Keratinocyte (primary cell): ENCODE results near the gene CEP78. TPM values are rescaled to one million over a fixed set of nuclear protein-coding genes. Genes with fewer than 3 reads are reported as not detected.

Source experiments
- DNase-seq: peaks from one replicate; pipeline ENCODE4 v3.0.0-alpha.2; 2011; ENCODE audit warnings: low read depth, missing footprints, low spot score
- FAIRE-seq: peaks from 2 replicates; lab custom pipeline; 2011; peaks lifted over from hg19 to GRCh38; lab: Jason Lieb, UNC
- H2AFZ ChIP-seq: 2 replicates; pipeline ENCODE4 v1.6.0; 2012; ENCODE audit warnings: low read length, control low read depth, inconsistent platforms; ENCODE audit not compliant: control insufficient read depth
- H3K27ac ChIP-seq: 2 replicates; pipeline ENCODE4 v1.5.1; 2011; ENCODE audit warnings: low read length; ENCODE audit not compliant: control insufficient read depth, insufficient read depth
- H3K27me3 ChIP-seq: 3 replicates; pipeline ENCODE4 v1.6.0; 2011; ENCODE audit warnings: low read length; ENCODE audit not compliant: control insufficient read depth, insufficient read depth; ENCODE audit errors: extremely low read depth
- H3K36me3 ChIP-seq, 2 experiments: 2 replicates in 1 of 2; 3 replicates in 1 of 2; pipeline ENCODE4 v1.5.1; 2011; ENCODE audit warnings: low read length in 2 of 2, mild to moderate bottlenecking in 1 of 2; ENCODE audit not compliant: control insufficient read depth in 2 of 2, insufficient read depth in 2 of 2; ENCODE audit errors: extremely low read depth in 1 of 2
- H3K4me1 ChIP-seq: 3 replicates; pipeline ENCODE4 v1.5.1; 2011; ENCODE audit warnings: low read length; ENCODE audit not compliant: control insufficient read depth, insufficient read depth; ENCODE audit errors: extremely low read depth
- H3K4me2 ChIP-seq: 3 replicates; pipeline ENCODE4 v1.6.0; 2011; ENCODE audit warnings: low read depth, low read length; ENCODE audit not compliant: control insufficient read depth, insufficient read depth; ENCODE audit errors: extremely low read depth
- H3K4me3 ChIP-seq, 3 experiments: fragments of 200-600 bp in 1 of 3; sonication (generic) in 1 of 3; 2 replicates in 2 of 3; 3 replicates in 1 of 3; pipeline ENCODE4 v1.5.1; 2011 to 2016; ENCODE audit warnings: low read length in 3 of 3, mild to moderate bottlenecking in 3 of 3, control low read depth in 2 of 3, inconsistent platforms in 1 of 3, low read depth in 1 of 3, mixed read lengths in 1 of 3, mixed run types in 1 of 3, moderate library complexity in 1 of 3; ENCODE audit not compliant: control insufficient read depth in 2 of 3, insufficient read depth in 2 of 3; ENCODE audit errors: extremely low read depth in 1 of 3
- H3K79me2 ChIP-seq: 2 replicates; pipeline ENCODE4 v1.6.0; 2012; ENCODE audit warnings: low read length; ENCODE audit not compliant: control insufficient read depth, insufficient read depth
- H3K9ac ChIP-seq: 3 replicates; pipeline ENCODE4 v1.6.0; 2011; ENCODE audit warnings: low read length; ENCODE audit not compliant: control insufficient read depth, insufficient read depth; ENCODE audit errors: extremely low read depth
- H3K9me1 ChIP-seq: 3 replicates; pipeline ENCODE4 v1.6.0; 2011; ENCODE audit warnings: low read length; ENCODE audit not compliant: control insufficient read depth, insufficient read depth; ENCODE audit errors: extremely low read depth
- H3K9me3 ChIP-seq: 2 replicates; pipeline ENCODE4 v1.5.1; 2012; ENCODE audit warnings: low read depth, low read length; ENCODE audit not compliant: control insufficient read depth
- H4K20me1 ChIP-seq: 3 replicates; pipeline ENCODE4 v1.6.0; 2011; ENCODE audit warnings: low read length; ENCODE audit not compliant: control insufficient read depth, insufficient read depth; ENCODE audit errors: extremely low read depth
- EZH2 ChIP-seq: IDR thresholded peaks from one replicate; pipeline ENCODE4 v1.6.1; 2012; ENCODE audit warnings: inconsistent platforms, mild to moderate bottlenecking, low read length, moderate library complexity
- dilution Hi-C: fragments of 300-500 bp; cut with MboI; formaldehyde crosslinking; loops from one replicate; pipeline ENCODE4 v1.7.0; 2020; ENCODE audit warnings: low sequenced_read_pairs; ENCODE audit not compliant: extremely low pct_ligation_motif_present
- polyA plus RNA-seq, 5 experiments: library from polyadenylated mRNA; depleted of rRNA in 3 of 5; stranded (reverse) in 3 of 5; stranded (forward) in 1 of 5; unstranded in 1 of 5; fragments of >200 nt; gene quantifications; 1 replicate in 1 of 5; 2 replicates in 3 of 5; 3 replicates in 1 of 5; pipeline versions ENCODE4 v1.2.1 to v1.2.3, GENCODE V29; 2011 to 2012; ENCODE audit warnings: missing spikeins in 2 of 5, low read depth in 1 of 5, low replicate concordance in 1 of 5
- TF ChIP-seq, protein P1 (sequence below), 3 experiments: IDR thresholded peaks in 1 of 3; conservative IDR thresholded peaks in 1 of 3; optimal IDR thresholded peaks in 1 of 3; 2 replicates in 2 of 3; 3 replicates in 1 of 3; pipeline versions ENCODE3 to v1.5.1; 2011; ENCODE audit warnings: low read length in 3 of 3, mild to moderate bottlenecking in 3 of 3, moderate library complexity in 2 of 3, control low read depth in 1 of 3, inconsistent platforms in 1 of 3; ENCODE audit not compliant: insufficient read depth in 2 of 3; ENCODE audit errors: extremely low read depth in 1 of 3

The CEP78 gene
- polyA plus RNA-seq, 1 donor (not counting 4 experiments of a cell fraction or from before 2014, with no cell fraction given), result 13.2 TPM

DNA sequence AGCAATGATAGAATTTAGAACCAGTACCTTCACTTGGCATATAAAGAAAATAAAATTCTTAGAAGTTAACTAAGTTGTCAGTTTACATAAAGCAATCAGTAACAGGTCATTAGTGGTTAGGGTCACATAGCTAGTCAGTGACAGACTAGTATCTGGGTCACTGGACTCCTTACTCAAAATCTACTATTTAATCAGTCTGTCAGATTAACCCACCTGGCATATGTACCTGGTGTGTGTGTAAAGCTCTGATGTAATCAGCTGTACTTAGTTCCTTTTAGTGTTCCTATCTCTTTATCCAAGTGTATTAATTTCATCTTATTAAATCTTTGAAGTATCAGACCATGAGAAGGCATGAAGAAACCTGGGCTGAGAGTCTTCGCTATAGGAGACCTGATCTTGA is 7.3 kb downstream of the CEP78 start:
- no peak overlapping the region for H3K27ac ChIP-seq
- dilution Hi-C loops, result no loop called here
- no peak overlapping the region for H3K9ac ChIP-seq
- H3K36me3 ChIP-seq, result peaks cover 0 to 8% of the 10 kb centered on the region in 2 experiments
- no peaks in the 10 kb centered on the region for H3K4me1 ChIP-seq
- DNase-seq, result no peak
- H3K27me3 ChIP-seq, result no peaks in the 10 kb centered on the region
- peaks cover under 1% of the 10 kb centered on the region for H3K79me2 ChIP-seq
- TF ChIP-seq, protein P1, sequence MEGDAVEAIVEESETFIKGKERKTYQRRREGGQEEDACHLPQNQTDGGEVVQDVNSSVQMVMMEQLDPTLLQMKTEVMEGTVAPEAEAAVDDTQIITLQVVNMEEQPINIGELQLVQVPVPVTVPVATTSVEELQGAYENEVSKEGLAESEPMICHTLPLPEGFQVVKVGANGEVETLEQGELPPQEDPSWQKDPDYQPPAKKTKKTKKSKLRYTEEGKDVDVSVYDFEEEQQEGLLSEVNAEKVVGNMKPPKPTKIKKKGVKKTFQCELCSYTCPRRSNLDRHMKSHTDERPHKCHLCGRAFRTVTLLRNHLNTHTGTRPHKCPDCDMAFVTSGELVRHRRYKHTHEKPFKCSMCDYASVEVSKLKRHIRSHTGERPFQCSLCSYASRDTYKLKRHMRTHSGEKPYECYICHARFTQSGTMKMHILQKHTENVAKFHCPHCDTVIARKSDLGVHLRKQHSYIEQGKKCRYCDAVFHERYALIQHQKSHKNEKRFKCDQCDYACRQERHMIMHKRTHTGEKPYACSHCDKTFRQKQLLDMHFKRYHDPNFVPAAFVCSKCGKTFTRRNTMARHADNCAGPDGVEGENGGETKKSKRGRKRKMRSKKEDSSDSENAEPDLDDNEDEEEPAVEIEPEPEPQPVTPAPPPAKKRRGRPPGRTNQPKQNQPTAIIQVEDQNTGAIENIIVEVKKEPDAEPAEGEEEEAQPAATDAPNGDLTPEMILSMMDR (optimal IDR thresholded peaks at IDR 0.05 in 1 of 3, IDR thresholded peaks at IDR 0.05 in 1 of 3, conservative IDR thresholded peaks at IDR 0.05 in 1 of 3; ENCODE audit: extremely low read depth in 1 of 3, insufficient read depth in 2 of 3, low read length in 3 of 3), result no peak
- no peak for TF ChIP-seq EZH2
- H2AFZ ChIP-seq, result no peak overlapping the region
- H3K9me1 ChIP-seq, result no peaks in the 10 kb centered on the region
- H3K9me3 ChIP-seq, result no peaks in the 10 kb centered on the region
- H3K4me3 ChIP-seq, result no peak overlapping the region
- no peaks in the 10 kb centered on the region for H4K20me1 ChIP-seq
- no peak overlapping the region for H3K4me2 ChIP-seq
- no peak for FAIRE-seq

- H3K4me3 ChIP-seq, result no peak overlapping the region
- H3K27ac ChIP-seq, result no peak overlapping the region
- H3K79me2 ChIP-seq, result no peaks in the 10 kb centered on the region
- H3K9me1 ChIP-seq, result no peaks in the 10 kb centered on the region
- H3K4me1 ChIP-seq, result no peaks in the 10 kb centered on the region
- H3K27me3 ChIP-seq, result no peaks in the 10 kb centered on the region
- no peak overlapping the region for H2AFZ ChIP-seq
- FAIRE-seq (no peak), DNase-seq (no peak)
- H4K20me1 ChIP-seq, result no peaks in the 10 kb centered on the region
- H3K36me3 ChIP-seq, result peaks cover 0 to 6% of the 10 kb centered on the region in 2 experiments
- no peak overlapping the region for H3K4me2 ChIP-seq
- dilution Hi-C loops, result no loop called here
- H3K9ac ChIP-seq, result no peak overlapping the region
- H3K9me3 ChIP-seq, result no peaks in the 10 kb centered on the region
- TF ChIP-seq EZH2, result no peak
- TF ChIP-seq, protein P1 (optimal IDR thresholded peaks at IDR 0.05 in 1 of 3, IDR thresholded peaks at IDR 0.05 in 1 of 3, conservative IDR thresholded peaks at IDR 0.05 in 1 of 3; ENCODE audit: extremely low read depth in 1 of 3, insufficient read depth in 2 of 3, low read length in 3 of 3), result no peak
Measured at GRCh38 chr9:78245401-78245800, 9.5 kb downstream of the CEP78 start.
